HepG2 (cell line): ENCODE measurements around the gene ZMIZ1. TPM values are rescaled to one million over a fixed set of nuclear protein-coding genes. Genes with fewer than 3 reads are reported as not detected.

Experiments used
- EZH2 ChIP-seq: conservative IDR thresholded peaks from 2 replicates; pipeline ENCODE4 v1.6.1; 2012; ENCODE audit warnings: mild to moderate bottlenecking, low read depth, low read length, moderate library complexity
- FIP1L1 ChIP-seq: fragments of 200-400 bp; formaldehyde crosslinking; IDR thresholded peaks from 2 replicates; pipeline ENCODE4 v1.6.1; 2018; ENCODE audit warnings: low read depth, mild to moderate bottlenecking, low read length, moderate library complexity, borderline replicate concordance; ENCODE audit not compliant: insufficient read depth
- FOXA1 ChIP-seq, 2 experiments: fragments of 450-650 bp in 1 of 2; sonication (generic) in 1 of 2; formaldehyde crosslinking in 1 of 2; IDR thresholded peaks; 2 replicates each; pipeline versions ENCODE4 v1.4.0 to v1.6.1; 2016 to 2020; ENCODE audit warnings: missing genetic modification reagents in 1 of 2
- FOXJ3 ChIP-seq: sonication (generic); formaldehyde crosslinking; IDR thresholded peaks from 2 replicates; pipeline ENCODE4 v1.4.0; 2020; ENCODE audit warnings: missing genetic modification reagents, mild to moderate bottlenecking, borderline replicate concordance
- JARID2 ChIP-seq: sonication (generic); formaldehyde crosslinking; IDR thresholded peaks from 2 replicates; pipeline ENCODE4 v1.8.1; 2023; ENCODE audit warnings: missing genetic modification reagents, inconsistent platforms; ENCODE audit not compliant: insufficient replicate concordance
- MIER3 ChIP-seq: IDR thresholded peaks from 2 replicates; pipeline ENCODE4 v1.6.1; 2016; ENCODE audit warnings: missing compliant biosample characterization, borderline replicate concordance
- ONECUT2 ChIP-seq: sonication (generic); formaldehyde crosslinking; IDR thresholded peaks from 2 replicates; pipeline ENCODE4 v1.4.0; 2020; ENCODE audit warnings: missing genetic modification reagents
- RARG ChIP-seq: sonication (generic); formaldehyde crosslinking; IDR thresholded peaks from 2 replicates; pipeline ENCODE4 v1.4.0; 2020; ENCODE audit warnings: low read depth, mild to moderate bottlenecking, missing genetic modification reagents
- RFXAP ChIP-seq: sonication (generic); formaldehyde crosslinking; IDR thresholded peaks from 2 replicates; pipeline ENCODE4 v1.4.0; 2020; ENCODE audit warnings: missing genetic modification reagents, borderline replicate concordance
- ZBTB7B ChIP-seq: sonication (generic); formaldehyde crosslinking; IDR thresholded peaks from 2 replicates; pipeline ENCODE4 v1.4.0; 2020; ENCODE audit warnings: missing genetic modification reagents
- ZFP62 ChIP-seq: sonication (generic); formaldehyde crosslinking; IDR thresholded peaks from 2 replicates; pipeline ENCODE4 v1.4.0; 2020; ENCODE audit warnings: missing genetic modification reagents
- ZNF292 ChIP-seq: sonication (generic); formaldehyde crosslinking; IDR thresholded peaks from 2 replicates; pipeline ENCODE4 v1.8.1; 2022; ENCODE audit warnings: mild to moderate bottlenecking, low read depth, missing genetic modification reagents, borderline replicate concordance
- ZNF749 ChIP-seq: sonication (generic); formaldehyde crosslinking; IDR thresholded peaks from 2 replicates; pipeline ENCODE4 v1.8.0; 2022; ENCODE audit warnings: mild to moderate bottlenecking, missing genetic modification reagents, moderate library complexity, borderline replicate concordance
- ZSCAN31 ChIP-seq: sonication (generic); formaldehyde crosslinking; IDR thresholded peaks from 2 replicates; pipeline ENCODE4 v1.5.0; 2020; ENCODE audit warnings: low read depth, mild to moderate bottlenecking, missing genetic modification reagents
- polyA plus RNA-seq, 8 experiments: library from polyadenylated mRNA; depleted of rRNA in 3 of 8; stranded (reverse) in 7 of 8; unstranded in 1 of 8; fragments of >200 nt; fragmentation: Illumina TruSeq in 4 of 8; extraction: Trizol in 4 of 8; gene quantifications; 2 replicates each; pipeline versions ENCODE4 v1.2.1 to v1.2.3, GENCODE V29; 2011 to 2016; ENCODE audit warnings: low read depth in 4 of 8, missing spikeins in 1 of 8, mixed read lengths in 1 of 8; ENCODE audit not compliant: insufficient read depth in 1 of 8
- total RNA-seq, 5 experiments: library from RNA; depleted of rRNA; stranded (reverse); fragments of >200 nt; fragmentation: Illumina TruSeq; extraction: Trizol; gene quantifications; 2 replicates each; pipeline ENCODE4 v1.2.3, GENCODE V29; 2016; ENCODE audit warnings: low read depth in 1 of 5
- TF ChIP-seq, protein P1 (sequence below): sonication (generic); formaldehyde crosslinking; IDR thresholded peaks from 2 replicates; pipeline ENCODE4 v1.4.0; 2020; ENCODE audit warnings: mild to moderate bottlenecking, missing genetic modification reagents
- TF ChIP-seq, protein P2 (sequence below): sonication (generic); formaldehyde crosslinking; IDR thresholded peaks from 2 replicates; pipeline ENCODE4 v1.5.1; 2020; ENCODE audit warnings: mild to moderate bottlenecking, missing genetic modification reagents, moderate library complexity
- TF ChIP-seq, protein P3 (sequence below): sonication (generic); formaldehyde crosslinking; IDR thresholded peaks from 2 replicates; pipeline ENCODE4 v1.9.0; 2021; ENCODE audit warnings: missing genetic modification reagents, mild to moderate bottlenecking, borderline replicate concordance
- TF ChIP-seq, protein P4 (sequence below): sonication (generic); formaldehyde crosslinking; IDR thresholded peaks from 2 replicates; pipeline ENCODE4 v1.8.1; 2023; ENCODE audit warnings: mild to moderate bottlenecking, missing genetic modification reagents
- TF ChIP-seq, protein P5 (sequence below): IDR thresholded peaks from 2 replicates; pipeline ENCODE4 v1.6.1; 2016; ENCODE audit warnings: missing compliant biosample characterization, missing genetic modification reagents, borderline replicate concordance

ZMIZ1 gene
- total and polyA plus RNA-seq, 2 of the 13 experiments (the other 11 are each of a cell fraction or from before 2014, with no cell fraction given), result 5.3 to 10.2 TPM

DNA sequence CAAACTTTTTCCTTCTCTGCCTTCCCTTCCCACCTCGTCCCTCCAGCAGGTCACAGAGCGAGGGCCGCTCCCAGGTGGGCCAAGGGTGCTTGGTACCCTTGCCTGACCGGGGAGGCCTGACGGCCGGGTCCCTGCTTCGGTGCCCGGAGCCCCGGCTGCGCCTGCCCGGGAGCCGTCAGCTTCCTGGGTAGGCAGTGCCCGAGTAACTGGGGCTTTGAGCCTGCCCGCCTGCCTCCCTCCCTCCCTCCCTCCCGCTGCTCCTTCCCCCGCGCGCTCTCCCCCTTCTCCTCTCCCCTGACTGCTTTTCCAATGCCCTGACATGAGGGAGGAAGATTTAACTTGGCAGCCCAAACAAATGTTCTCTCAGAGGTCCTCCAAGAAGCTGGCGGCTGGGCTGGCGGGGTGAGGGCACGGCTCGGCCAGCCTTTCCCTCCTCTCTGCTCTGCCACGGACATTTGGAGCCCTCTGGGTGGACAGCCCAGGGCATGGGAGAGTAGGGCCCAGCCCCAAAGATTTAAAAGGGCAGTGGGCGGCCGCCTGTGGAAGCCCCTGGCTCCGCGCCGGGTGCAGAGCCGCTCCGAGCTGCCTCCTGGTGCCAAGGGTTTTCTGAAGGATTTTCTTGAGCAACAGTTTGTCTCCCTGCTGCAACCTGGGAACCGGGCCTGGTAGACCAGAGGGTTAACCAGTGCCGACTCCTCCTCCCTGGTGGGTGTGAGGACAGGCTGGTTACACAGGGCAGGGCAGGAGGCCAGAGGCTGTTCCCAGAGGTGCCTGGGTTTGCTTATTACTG, 2.0 kb downstream of the ZMIZ1 start (continued):
- TF ChIP-seq JARID2 (CRISPR knock-in tag), result no peak
- TF ChIP-seq RFXAP (CRISPR knock-in tag), result no peak
- TF ChIP-seq ONECUT2, result no peak
- TF ChIP-seq ZBTB7B (CRISPR knock-in tag), result no peak; the same call in 1 of the 2 replicates
- no peak for TF ChIP-seq RARG (CRISPR knock-in tag)
- TF ChIP-seq, protein P1, sequence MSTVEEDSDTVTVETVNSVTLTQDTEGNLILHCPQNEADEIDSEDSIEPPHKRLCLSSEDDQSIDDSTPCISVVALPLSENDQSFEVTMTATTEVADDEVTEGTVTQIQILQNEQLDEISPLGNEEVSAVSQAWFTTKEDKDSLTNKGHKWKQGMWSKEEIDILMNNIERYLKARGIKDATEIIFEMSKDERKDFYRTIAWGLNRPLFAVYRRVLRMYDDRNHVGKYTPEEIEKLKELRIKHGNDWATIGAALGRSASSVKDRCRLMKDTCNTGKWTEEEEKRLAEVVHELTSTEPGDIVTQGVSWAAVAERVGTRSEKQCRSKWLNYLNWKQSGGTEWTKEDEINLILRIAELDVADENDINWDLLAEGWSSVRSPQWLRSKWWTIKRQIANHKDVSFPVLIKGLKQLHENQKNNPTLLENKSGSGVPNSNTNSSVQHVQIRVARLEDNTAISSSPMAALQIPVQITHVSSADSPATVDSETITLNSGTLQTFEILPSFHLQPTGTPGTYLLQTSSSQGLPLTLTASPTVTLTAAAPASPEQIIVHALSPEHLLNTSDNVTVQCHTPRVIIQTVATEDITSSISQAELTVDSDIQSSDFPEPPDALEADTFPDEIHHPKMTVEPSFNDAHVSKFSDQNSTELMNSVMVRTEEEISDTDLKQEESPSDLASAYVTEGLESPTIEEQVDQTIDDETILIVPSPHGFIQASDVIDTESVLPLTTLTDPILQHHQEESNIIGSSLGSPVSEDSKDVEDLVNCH (CRISPR knock-in tag), result no peak
- no peak for TF ChIP-seq MIER3 (CRISPR knock-in tag)
- TF ChIP-seq ZSCAN31, result 0 out of 2 replicates have a peak, but pooled peaks have one; percentile 9
- TF ChIP-seq ZFP62 (CRISPR knock-in tag), result no peak
- no peak for TF ChIP-seq FOXJ3 (CRISPR knock-in tag)
- TF ChIP-seq, protein P2, sequence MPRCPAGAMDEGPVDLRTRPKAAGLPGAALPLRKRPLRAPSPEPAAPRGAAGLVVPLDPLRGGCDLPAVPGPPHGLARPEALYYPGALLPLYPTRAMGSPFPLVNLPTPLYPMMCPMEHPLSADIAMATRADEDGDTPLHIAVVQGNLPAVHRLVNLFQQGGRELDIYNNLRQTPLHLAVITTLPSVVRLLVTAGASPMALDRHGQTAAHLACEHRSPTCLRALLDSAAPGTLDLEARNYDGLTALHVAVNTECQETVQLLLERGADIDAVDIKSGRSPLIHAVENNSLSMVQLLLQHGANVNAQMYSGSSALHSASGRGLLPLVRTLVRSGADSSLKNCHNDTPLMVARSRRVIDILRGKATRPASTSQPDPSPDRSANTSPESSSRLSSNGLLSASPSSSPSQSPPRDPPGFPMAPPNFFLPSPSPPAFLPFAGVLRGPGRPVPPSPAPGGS (CRISPR knock-in tag), result no peak
- no peak for TF ChIP-seq FOXA1 (IDR thresholded peaks at IDR 0.05)
- TF ChIP-seq FOXA1 (CRISPR knock-in tag; IDR thresholded peaks at IDR 0.05), result peak; percentile 52; the same call in 1 of the 2 replicates
- no peak for TF ChIP-seq FIP1L1
- TF ChIP-seq, protein P3, sequence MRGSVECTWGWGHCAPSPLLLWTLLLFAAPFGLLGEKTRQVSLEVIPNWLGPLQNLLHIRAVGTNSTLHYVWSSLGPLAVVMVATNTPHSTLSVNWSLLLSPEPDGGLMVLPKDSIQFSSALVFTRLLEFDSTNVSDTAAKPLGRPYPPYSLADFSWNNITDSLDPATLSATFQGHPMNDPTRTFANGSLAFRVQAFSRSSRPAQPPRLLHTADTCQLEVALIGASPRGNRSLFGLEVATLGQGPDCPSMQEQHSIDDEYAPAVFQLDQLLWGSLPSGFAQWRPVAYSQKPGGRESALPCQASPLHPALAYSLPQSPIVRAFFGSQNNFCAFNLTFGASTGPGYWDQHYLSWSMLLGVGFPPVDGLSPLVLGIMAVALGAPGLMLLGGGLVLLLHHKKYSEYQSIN, result no peak
- TF ChIP-seq ZNF749 (CRISPR knock-in tag), result no peak; the same call in 1 of the 2 replicates
- TF ChIP-seq, protein P4, sequence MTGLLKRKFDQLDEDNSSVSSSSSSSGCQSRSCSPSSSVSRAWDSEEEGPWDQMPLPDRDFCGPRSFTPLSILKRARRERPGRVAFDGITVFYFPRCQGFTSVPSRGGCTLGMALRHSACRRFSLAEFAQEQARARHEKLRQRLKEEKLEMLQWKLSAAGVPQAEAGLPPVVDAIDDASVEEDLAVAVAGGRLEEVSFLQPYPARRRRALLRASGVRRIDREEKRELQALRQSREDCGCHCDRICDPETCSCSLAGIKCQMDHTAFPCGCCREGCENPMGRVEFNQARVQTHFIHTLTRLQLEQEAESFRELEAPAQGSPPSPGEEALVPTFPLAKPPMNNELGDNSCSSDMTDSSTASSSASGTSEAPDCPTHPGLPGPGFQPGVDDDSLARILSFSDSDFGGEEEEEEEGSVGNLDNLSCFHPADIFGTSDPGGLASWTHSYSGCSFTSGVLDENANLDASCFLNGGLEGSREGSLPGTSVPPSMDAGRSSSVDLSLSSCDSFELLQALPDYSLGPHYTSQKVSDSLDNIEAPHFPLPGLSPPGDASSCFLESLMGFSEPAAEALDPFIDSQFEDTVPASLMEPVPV, result no peak
- no peak for TF ChIP-seq EZH2
- TF ChIP-seq, protein P5, sequence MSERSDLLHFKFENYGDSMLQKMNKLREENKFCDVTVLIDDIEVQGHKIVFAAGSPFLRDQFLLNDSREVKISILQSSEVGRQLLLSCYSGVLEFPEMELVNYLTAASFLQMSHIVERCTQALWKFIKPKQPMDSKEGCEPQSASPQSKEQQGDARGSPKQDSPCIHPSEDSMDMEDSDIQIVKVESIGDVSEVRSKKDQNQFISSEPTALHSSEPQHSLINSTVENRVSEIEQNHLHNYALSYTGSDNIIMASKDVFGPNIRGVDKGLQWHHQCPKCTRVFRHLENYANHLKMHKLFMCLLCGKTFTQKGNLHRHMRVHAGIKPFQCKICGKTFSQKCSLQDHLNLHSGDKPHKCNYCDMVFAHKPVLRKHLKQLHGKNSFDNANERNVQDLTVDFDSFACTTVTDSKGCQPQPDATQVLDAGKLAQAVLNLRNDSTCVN, result no peak
- TF ChIP-seq ZNF292 (CRISPR knock-in tag), result peak; percentile 54; the same call in 1 of the 2 replicates
